HL-60/S4 treated with phorbol 12-myristate 13-acetate at 8.2 ng/mL for 4 days and 3 days (cell line): ENCODE results near the gene CEACAM7.
"Not testable (repeated sequence)": the region's sequence is repeated elsewhere in the genome, so short reads cannot be mapped to it uniquely, and the experiment has no call there.

ENCODE experiments used
- in situ Hi-C: fragments of 300-500 bp; cut with MboI; formaldehyde crosslinking; loops from 2 replicates; pipeline ENCODE4 v1.15.0; 2022; ENCODE audit warnings: low sequenced_read_pairs

CEACAM7 gene

DNA sequence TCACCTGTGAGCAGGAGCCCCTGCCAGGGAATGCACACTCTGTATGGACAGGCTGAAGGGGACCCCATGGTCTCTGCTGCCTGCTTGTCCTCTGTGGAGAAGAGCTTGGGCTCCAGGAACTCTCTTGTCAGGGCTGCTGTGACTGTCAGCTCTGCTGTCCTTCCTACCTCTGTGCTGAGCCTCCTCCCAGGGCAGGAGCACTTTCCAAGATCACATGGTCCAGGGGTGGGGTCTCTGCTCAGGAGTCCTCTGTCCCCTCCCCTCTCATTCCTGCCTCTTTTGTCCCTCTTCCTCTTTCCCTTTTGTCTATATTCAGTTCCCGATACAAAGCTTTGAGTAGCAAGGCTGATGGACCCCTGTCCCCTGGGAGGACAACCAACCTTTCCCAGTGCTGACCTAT, at the start of gene CEACAM7:
TSS of gene CEACAM7 (minus strand) at position 173 of the 400 bp plus-strand sequence. CDS start at position 68, 105 bp downstream.
- in situ Hi-C loops, result no loop called here

DNA sequence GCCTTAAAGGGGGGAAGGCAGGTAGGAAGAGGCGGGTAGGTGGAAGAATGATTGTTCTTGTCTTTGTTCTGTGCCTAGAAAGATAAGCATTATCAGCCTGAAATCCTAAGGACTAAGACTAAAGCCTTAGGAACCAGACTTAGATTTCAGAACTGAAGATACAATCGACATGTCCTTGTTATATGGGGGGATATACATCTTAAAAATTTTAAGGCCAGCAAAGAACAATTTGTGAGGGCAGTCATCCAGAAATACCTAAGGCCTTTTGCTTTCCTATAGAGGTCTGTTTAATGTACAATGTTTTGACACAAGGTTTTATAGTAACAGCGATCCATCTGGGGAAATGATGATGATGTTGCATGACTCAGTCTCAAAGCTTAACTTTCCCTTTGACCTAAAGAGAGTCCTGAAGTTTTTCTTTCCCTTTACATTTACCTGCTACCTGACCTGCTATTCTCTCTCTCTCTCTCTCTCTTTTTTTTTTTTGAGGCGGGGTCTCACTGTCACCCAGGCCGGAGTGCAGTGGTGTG, 47.1 kb upstream of the CEACAM7 start:
- in situ Hi-C loops, result no loop called here

DNA sequence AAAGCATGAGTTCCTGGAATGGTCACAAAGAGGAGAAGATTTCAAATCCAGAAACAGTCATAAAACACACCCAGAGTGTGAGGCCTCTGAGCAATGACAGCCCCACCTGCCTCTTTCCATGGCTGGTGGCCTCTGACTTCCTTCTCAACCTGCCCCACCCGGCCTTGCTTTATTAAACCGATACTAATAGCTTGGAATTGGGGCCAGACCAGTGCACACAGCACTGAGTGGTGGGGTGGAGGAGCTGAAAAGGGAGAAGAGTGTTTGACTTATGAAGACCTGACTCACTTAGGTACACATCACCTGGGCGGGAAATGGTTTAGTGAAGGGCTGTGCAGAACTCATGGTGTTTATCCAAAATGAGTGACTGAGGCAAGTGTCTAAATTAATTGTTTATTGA, 46.5 kb upstream of the CEACAM7 start:
- in situ Hi-C loops, result no loop called here

DNA sequence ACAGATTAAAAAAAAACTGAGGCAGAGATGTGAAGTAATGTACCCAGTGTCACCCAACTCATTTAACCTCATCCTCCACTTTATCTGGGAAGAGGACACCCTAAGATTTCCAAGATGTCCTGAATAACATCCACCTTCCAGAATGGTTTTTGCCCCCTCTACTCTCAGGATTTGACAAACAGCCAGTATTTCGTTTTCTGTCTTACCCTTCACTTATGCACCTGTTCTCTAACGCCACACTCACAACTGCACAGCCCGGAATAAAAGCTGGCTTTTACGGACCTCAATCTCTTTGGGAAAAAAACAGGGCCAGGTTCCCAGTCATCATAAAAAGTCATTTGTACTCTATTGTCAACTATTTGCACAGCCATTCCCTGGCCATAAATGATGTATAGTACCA, 46.1 kb upstream of the CEACAM7 start:
- in situ Hi-C loops, result no loop called here

DNA sequence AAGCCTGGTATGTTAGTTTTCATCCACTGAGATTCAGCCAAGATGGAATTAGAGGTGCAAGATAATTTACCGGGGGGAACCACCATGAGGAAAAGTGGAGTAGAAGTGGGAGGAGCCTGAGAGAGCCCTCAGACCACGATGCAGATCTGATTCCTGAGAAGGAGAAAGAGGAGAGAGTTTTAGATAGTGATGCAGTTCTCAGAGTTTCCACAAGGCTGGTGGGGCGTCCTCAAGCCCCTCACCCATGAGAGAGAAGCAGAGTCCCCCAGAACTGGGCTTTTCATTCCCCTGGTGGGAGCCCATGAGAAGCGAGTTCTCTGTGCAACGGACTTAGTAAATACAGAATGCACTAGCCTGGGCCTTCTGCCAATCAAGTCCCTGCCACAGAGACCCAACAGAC, 38.4 kb upstream of the CEACAM7 start:
- in situ Hi-C loops, result no loop called here

DNA sequence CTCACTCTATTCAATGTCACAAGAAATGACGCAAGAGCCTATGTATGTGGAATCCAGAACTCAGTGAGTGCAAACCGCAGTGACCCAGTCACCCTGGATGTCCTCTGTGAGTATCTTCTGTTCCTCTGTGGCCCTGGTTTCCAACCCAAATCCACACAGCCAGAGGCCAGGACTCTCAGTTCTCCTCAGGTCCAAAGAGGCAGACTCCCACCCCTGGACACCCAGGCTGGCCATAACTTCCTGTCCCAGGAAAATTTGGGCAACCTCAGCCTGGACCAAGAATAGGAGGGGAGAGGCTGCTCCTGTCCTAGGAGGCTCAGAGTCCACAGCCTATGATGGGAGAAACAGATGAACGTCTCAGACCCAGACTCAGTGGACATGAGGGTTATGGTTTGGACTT, 32.0 kb upstream of the CEACAM7 start:
- in situ Hi-C loops, result no loop called here

DNA sequence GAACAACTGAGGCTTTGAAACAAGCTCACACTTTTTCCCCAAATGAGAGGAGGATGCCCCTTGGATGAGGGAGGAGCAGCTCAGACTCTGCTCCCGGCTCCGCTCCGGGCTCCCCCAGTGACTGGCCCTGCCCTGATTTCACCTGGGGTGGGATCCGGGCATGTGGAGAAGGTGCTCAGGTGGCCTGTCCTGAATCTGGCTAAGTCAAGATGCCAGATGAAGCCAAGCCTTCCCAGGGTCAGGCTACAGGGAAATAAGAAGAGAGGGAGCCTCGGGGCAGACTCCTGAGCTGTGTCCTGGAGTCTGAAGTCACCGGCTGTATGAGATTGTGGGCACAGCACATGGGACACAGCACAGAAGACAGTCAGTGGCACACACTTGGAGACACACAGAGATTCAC, 30.7 kb upstream of the CEACAM7 start:
- in situ Hi-C loops, result no loop called here

DNA sequence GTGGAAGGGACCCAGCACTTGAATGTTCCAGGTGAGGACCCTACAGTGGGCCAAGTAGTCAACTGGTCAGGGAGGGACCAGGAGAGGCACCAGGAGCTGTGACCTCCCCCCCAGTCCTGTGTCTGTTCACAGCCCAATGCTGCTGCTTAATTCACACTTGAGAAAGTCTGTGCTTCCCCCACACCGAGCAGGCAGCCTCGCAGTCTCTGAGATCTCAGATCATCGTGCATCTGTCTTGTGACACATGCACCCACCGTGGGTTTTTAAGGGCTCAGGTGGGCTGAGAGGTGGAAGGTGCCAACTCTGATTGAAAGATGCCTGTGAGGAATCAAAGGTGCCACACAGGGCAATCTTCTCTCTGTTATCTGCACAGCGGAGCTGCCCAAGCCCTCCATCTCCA, 26.5 kb upstream of the CEACAM7 start:
- in situ Hi-C loops, result no loop called here

DNA sequence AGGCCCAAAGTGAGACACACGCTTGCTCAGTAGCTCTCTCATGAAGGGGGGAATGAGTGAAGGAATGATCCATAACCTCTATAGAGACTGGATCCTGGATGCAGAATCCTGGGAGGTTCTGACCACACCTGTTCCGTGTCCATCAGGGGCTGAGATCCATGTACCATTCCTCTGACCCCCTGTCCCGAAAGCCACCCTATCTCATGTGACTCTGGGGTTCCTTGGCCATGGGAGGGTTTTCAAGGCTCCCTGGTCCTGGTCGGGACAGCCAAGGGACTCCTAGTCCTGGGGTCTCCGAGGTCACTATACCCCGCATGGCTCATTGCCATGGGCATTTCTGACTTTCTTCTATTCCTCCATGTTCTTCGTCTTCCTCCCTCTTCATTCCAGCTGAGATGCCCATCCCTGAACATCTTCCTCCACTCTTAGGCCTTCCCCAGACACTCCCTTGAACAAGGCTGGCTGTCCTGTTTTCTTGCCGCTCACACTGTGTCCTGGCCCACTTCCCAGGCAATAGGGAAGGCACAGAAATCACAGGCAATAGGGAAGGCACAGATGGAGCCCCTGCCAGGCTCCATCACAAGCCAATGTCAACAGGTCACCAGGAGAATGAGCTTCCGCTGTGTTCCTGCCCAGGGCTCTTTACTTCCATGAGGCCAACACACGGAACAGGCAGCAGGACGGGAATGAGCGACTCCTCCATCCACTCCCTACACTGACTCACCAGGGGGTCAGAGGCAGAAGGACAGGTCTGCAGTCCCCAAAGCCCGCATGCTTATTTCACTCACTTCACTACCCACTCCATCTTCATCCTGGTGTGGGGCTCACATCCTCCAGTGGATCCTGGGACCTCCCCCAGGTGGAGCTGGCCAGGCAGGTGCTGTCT, 23.5 kb upstream of the CEACAM7 start:
- in situ Hi-C loops, result no loop called here

DNA sequence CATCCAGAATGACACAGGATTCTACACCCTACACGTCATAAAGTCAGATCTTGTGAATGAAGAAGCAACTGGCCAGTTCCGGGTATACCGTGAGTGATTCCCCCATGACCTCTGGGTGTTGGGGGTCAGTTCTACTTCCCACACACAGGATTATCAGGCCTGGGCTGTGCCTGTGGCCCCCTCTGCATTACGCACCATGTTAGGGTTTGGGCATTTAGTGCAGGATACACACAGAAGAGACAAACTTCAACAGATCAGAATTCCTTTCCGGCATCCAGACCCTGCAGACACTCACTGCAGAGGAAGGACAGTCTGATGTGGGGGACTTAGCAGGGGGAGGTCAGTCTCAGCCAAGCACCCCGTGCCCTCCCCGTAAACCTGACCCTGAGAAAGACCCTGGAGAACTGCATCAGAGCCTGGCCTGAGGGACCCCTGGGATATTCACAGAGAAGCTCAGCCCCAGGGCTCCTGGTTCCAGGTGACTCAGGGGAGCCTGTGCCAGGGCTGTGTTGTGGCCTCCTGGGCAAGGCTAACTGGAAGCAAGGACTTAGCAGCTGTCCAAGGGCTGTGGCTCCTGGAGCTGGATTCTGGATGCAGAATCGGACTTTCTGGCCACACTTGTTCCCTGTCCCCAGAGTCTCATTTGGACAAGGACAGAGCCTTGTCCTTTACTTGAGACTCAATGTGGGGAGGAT, 22.0 kb upstream of the CEACAM7 start:
- in situ Hi-C loops, result no loop called here

DNA sequence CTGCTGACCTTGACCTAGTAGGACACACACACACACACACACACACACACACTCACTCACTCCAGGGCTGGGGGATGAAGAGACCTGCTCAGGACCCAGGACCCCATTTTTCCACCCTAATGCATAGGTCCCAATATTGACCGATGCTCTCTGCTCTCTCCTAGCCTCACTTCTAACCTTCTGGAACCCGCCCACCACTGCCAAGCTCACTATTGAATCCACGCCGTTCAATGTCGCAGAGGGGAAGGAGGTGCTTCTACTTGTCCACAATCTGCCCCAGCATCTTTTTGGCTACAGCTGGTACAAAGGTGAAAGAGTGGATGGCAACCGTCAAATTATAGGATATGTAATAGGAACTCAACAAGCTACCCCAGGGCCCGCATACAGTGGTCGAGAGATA, 21.4 kb upstream of the CEACAM7 start:
- in situ Hi-C loops, result not testable (repeated sequence)

DNA sequence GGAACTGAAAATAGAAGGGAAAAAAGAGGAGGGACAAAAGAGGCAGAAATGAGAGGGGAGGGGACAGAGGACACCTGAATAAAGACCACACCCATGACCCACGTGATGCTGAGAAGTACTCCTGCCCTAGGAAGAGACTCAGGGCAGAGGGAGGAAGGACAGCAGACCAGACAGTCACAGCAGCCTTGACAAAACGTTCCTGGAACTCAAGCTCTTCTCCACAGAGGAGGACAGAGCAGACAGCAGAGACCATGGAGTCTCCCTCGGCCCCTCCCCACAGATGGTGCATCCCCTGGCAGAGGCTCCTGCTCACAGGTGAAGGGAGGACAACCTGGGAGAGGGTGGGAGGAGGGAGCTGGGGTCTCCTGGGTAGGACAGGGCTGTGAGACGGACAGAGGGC, 20.4 kb upstream of the CEACAM7 start, which contains the start of gene CEACAM5:
TSS of gene CEACAM5 (plus strand) at position 146 of the 400 bp plus-strand sequence. CDS start at position 252, 106 bp downstream.
- in situ Hi-C loops, result no loop called here

DNA sequence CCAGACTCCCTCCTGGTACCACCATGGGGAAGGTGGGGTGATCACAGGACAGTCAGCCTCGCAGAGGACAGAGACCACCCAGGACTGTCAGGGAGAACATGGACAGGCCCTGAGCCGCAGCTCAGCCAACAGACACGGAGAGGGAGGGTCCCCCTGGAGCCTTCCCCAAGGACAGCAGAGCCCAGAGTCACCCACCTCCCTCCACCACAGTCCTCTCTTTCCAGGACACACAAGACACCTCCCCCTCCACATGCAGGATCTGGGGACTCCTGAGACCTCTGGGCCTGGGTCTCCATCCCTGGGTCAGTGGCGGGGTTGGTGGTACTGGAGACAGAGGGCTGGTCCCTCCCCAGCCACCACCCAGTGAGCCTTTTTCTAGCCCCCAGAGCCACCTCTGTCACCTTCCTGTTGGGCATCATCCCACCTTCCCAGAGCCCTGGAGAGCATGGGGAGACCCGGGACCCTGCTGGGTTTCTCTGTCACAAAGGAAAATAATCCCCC, 19.9 kb upstream of the CEACAM7 start:
- in situ Hi-C loops, result no loop called here

DNA sequence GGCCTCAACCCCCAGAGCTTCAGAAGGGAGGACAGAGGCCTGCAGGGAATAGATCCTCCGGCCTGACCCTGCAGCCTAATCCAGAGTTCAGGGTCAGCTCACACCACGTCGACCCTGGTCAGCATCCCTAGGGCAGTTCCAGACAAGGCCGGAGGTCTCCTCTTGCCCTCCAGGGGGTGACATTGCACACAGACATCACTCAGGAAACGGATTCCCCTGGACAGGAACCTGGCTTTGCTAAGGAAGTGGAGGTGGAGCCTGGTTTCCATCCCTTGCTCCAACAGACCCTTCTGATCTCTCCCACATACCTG, 19.4 kb upstream of the CEACAM7 start:
- in situ Hi-C loops, result no loop called here

DNA sequence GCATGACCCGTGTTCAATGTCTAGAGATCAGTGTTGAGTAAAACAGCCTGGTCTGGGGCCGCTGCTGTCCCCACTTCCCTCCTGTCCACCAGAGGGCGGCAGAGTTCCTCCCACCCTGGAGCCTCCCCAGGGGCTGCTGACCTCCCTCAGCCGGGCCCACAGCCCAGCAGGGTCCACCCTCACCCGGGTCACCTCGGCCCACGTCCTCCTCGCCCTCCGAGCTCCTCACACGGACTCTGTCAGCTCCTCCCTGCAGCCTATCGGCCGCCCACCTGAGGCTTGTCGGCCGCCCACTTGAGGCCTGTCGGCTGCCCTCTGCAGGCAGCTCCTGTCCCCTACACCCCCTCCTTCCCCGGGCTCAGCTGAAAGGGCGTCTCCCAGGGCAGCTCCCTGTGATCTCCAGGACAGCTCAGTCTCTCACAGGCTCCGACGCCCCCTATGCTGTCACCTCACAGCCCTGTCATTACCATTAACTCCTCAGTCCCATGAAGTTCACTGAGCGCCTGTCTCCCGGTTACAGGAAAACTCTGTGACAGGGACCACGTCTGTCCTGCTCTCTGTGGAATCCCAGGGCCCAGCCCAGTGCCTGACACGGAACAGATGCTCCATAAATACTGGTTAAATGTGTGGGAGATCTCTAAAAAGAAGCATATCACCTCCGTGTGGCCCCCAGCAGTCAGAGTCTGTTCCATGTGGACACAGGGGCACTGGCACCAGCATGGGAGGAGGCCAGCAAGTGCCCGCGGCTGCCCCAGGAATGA, 18.9 kb upstream of the CEACAM7 start:
- in situ Hi-C loops, result no loop called here

DNA sequence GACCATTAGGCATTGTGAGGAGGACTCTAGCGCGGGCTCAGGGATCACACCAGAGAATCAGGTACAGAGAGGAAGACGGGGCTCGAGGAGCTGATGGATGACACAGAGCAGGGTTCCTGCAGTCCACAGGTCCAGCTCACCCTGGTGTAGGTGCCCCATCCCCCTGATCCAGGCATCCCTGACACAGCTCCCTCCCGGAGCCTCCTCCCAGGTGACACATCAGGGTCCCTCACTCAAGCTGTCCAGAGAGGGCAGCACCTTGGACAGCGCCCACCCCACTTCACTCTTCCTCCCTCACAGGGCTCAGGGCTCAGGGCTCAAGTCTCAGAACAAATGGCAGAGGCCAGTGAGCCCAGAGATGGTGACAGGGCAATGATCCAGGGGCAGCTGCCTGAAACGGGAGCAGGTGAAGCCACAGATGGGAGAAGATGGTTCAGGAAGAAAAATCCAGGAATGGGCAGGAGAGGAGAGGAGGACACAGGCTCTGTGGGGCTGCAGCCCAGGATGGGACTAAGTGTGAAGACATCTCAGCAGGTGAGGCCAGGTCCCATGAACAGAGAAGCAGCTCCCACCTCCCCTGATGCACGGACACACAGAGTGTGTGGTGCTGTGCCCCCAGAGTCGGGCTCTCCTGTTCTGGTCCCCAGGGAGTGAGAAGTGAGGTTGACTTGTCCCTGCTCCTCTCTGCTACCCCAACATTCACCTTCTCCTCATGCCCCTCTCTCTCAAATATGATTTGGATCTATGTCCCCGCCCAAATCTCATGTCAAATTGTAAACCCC, 17.5 kb upstream of the CEACAM7 start:
- in situ Hi-C loops, result no loop called here

DNA sequence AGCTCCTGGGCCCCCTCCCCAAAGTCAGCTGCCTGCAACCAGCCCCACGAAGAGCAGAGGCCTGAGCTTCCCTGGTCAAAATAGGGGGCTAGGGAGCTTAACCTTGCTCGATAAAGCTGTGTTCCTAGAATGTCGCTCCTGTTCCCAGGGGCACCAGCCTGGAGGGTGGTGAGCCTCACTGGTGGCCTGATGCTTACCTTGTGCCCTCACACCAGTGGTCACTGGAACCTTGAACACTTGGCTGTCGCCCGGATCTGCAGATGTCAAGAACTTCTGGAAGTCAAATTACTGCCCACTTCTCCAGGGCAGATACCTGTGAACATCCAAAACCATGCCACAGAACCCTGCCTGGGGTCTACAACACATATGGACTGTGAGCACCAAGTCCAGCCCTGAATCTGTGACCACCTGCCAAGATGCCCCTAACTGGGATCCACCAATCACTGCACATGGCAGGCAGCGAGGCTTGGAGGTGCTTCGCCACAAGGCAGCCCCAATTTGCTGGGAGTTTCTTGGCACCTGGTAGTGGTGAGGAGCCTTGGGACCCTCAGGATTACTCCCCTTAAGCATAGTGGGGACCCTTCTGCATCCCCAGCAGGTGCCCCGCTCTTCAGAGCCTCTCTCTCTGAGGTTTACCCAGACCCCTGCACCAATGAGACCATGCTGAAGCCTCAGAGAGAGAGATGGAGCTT, 15.7 kb upstream of the CEACAM7 start:
- in situ Hi-C loops, result no loop called here

DNA sequence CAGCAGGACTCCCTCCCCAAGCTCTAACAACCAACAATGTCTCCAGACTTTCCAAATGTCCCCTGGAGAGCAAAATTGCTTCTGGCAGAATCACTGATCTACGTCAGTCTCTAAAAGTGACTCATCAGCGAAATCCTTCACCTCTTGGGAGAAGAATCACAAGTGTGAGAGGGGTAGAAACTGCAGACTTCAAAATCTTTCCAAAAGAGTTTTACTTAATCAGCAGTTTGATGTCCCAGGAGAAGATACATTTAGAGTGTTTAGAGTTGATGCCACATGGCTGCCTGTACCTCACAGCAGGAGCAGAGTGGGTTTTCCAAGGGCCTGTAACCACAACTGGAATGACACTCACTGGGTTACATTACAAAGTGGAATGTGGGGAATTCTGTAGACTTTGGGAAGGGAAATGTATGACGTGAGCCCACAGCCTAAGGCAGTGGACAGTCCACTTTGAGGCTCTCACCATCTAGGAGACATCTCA, 14.1 kb upstream of the CEACAM7 start:
- in situ Hi-C loops, result no loop called here

DNA sequence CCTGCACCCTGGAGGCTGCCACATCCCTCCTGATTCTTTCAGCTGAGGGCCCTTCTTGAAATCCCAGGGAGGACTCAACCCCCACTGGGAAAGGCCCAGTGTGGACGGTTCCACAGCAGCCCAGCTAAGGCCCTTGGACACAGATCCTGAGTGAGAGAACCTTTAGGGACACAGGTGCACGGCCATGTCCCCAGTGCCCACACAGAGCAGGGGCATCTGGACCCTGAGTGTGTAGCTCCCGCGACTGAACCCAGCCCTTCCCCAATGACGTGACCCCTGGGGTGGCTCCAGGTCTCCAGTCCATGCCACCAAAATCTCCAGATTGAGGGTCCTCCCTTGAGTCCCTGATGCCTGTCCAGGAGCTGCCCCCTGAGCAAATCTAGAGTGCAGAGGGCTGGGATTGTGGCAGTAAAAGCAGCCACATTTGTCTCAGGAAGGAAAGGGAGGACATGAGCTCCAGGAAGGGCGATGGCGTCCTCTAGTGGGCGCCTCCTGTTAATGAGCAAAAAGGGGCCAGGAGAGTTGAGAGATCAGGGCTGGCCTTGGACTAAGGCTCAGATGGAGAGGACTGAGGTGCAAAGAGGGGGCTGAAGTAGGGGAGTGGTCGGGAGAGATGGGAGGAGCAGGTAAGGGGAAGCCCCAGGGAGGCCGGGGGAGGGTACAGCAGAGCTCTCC, 13.5 kb upstream of the CEACAM7 start:
- in situ Hi-C loops, result no loop called here
